ENCODE results near the gene PRPH. TPM values are rescaled to one million over a fixed set of nuclear protein-coding genes. Genes with fewer than 3 reads are reported as not detected.

PRPH gene
- polyA plus RNA-seq, 2 of the 4 experiments (the other 2 are of a cell fraction): 0.50 to 1.7 TPM

GRCh38 chr12:49335955-49336644 lies 41.2 kb downstream of the PRPH start:
- TF ChIP-seq ESRRA (IDR thresholded peaks at IDR 0.05; ENCODE audit: borderline replicate concordance, low read length) (no peak), RFX5 (IDR thresholded peaks at IDR 0.05) (no peak), FOSL2 (IDR thresholded peaks at IDR 0.05) (no peak), FOSL2 (CRISPR knock-in tag; IDR thresholded peaks at IDR 0.05) (no peak), FOXS1 (CRISPR knock-in tag; IDR thresholded peaks at IDR 0.05) (no peak), JUN (IDR thresholded peaks at IDR 0.05) (no peak), POLR2AphosphoS2 (conservative IDR thresholded peaks at IDR 0.05; ENCODE audit: low read length) (no peak), RAD21 (conservative IDR thresholded peaks at IDR 0.05 in 1 of 2, IDR thresholded peaks at IDR 0.05 in 1 of 2) (no peak), E2F6 (IDR thresholded peaks at IDR 0.05; ENCODE audit: borderline replicate concordance, low read depth) (no peak), MAZ (IDR thresholded peaks at IDR 0.05; ENCODE audit: borderline replicate concordance, low read depth, low read length) (no peak)
- POLR2A ChIA-PET: interaction anchor here (1.0 to 1.2 kb wide), 2 partner anchors 11 to 14 kb away, joined by 3 read pairs; partner anchors contain the start of genes DNAJC22 and TROAP

DNA sequence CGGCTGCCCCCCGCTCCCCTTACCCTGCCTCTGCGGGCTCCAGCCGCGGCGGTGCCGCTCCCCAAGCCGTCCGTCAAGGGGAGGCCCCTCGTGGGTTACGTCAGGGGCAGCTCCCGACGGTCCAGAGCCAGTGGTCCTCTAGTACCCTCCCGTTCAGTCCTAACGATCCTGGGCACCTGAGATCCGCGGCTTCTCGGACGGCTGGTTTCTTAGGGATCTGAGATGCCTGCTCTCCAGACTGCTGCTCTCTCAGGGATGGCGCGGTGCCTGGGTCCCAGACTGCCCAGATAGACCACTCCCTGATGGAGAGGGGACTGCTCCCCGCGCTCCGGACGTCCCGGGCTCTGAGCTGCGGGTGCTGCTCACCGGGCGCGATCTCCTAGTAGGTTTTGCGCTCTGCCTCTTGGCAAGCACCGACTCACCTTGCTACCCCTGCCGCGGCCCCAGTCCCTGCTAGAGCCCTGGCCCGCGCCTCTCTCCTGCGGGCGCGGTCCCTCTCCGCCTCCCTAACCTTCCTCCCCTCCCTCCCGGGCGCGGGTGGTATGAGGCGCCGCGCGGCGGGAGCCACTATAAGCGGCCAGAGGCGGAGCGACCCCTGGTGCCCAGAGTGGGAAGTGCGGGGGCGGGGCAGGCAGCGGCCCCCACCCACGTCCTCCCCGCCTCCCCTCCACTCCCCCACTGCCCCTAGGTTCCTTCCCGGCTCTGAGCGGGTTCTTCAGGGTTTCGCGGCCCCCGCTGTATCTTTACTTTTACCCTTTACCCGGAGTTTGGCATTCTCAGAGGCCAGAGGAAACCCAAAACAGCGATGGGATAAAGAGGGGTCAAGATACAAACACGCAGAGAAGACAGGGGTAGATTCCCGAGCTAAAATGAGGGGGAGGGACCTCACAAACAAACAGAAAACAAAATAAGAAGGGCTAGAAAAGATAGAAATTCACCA lies 42.0 kb downstream of the PRPH start, which contains the start of gene C1QL4:
Gene C1QL4, minus strand, starts transcription at position 544 of the 940 bp plus-strand sequence. CDS start 711 bp downstream, outside the sequence.
- Histone ChIP-seq H3K4me2 (peak within 1 kb of the TSS; percentile 85), H3K27ac (peak within 1 kb of the TSS; percentile 71 to 82), H3K4me3 (peak within 1 kb of the TSS; percentile 64), H3K9me3 (no peaks in the 10 kb centered on the region), H3K4me1 (peaks cover 12% of the 10 kb centered on the region; the same call in 2 of the 3 replicates)
- DNase-seq (ENCODE audit: low read depth in 1 of 2, low spot score in 1 of 2) (peak; percentile 75 to 84), FAIRE-seq (no peak), ATAC-seq (peak; percentile 78 to 88)
- ChIA-PET POLR2A (interaction anchor here (0.6 to 1.2 kb wide), 3 partner anchors 10 to 85 kb away, joined by 3 read pairs; partner anchors contain the start of genes DNAJC22 and TROAP), CTCF (interaction anchor here (0.6 to 6.1 kb wide), 30 partner anchors 8 to 245 kb away, joined by 3 to 104 read pairs (median 4); partner anchors contain the start of genes DNAJC22, KCNH3, PRPH and TROAP)
- 3% methylated on average over 49 of the region's 65 CpGs for WGBS (ENCODE audit: missing lambda C conversion rate)
- no peak for TF ChIP-seq FOXS1 (CRISPR knock-in tag; IDR thresholded peaks at IDR 0.05)
- no peak for TF ChIP-seq BCL3 (IDR thresholded peaks at IDR 0.05)
- TF ChIP-seq, protein P1, sequence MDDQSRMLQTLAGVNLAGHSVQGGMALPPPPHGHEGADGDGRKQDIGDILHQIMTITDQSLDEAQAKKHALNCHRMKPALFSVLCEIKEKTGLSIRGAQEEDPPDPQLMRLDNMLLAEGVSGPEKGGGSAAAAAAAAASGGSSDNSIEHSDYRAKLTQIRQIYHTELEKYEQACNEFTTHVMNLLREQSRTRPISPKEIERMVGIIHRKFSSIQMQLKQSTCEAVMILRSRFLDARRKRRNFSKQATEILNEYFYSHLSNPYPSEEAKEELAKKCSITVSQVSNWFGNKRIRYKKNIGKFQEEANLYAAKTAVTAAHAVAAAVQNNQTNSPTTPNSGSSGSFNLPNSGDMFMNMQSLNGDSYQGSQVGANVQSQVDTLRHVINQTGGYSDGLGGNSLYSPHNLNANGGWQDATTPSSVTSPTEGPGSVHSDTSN (IDR thresholded peaks at IDR 0.05): no peak
- TF ChIP-seq EHMT2 (IDR thresholded peaks at IDR 0.05; ENCODE audit: low read depth): no peak
- TF ChIP-seq JUN (IDR thresholded peaks at IDR 0.05): 0 out of 5 replicates have a peak, but pooled peaks of 1 of the 2 experiments have one; percentile 44
- no peak for TF ChIP-seq HOXB13 (CRISPR knock-in tag; IDR thresholded peaks at IDR 0.05; ENCODE audit: low read depth)
- TF ChIP-seq NR3C1 (IDR thresholded peaks at IDR 0.05): no peak
- TF ChIP-seq RAD21 (conservative IDR thresholded peaks at IDR 0.05 in 1 of 2, IDR thresholded peaks at IDR 0.05 in 1 of 2): peak; percentile 28 to 53
- TF ChIP-seq CBX8 (IDR thresholded peaks at IDR 0.05): no peak
- TF ChIP-seq CEBPB (IDR thresholded peaks at IDR 0.05): no peak
- no peak for TF ChIP-seq SREBF2 (IDR thresholded peaks at IDR 0.05)
- TF ChIP-seq, protein P2, sequence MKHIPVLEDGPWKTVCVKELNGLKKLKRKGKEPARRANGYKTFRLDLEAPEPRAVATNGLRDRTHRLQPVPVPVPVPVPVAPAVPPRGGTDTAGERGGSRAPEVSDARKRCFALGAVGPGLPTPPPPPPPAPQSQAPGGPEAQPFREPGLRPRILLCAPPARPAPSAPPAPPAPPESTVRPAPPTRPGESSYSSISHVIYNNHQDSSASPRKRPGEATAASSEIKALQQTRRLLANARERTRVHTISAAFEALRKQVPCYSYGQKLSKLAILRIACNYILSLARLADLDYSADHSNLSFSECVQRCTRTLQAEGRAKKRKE (CRISPR knock-in tag; IDR thresholded peaks at IDR 0.05; ENCODE audit: low read depth): no peak
- TF ChIP-seq HOXA7 (CRISPR knock-in tag; IDR thresholded peaks at IDR 0.05): no peak
- TF ChIP-seq BHLHE40 (IDR thresholded peaks at IDR 0.05; ENCODE audit: low read depth, low read length): no peak
- TF ChIP-seq USF2 (IDR thresholded peaks at IDR 0.05): no peak
- TF ChIP-seq FOSL2 (IDR thresholded peaks at IDR 0.05): no peak
- no peak for TF ChIP-seq FOSL2 (CRISPR knock-in tag; IDR thresholded peaks at IDR 0.05)
- TF ChIP-seq MAX (IDR thresholded peaks at IDR 0.05): peak; percentile 34; the same call in 1 of the 2 replicates
- TF ChIP-seq CHD4 (IDR thresholded peaks at IDR 0.05; ENCODE audit: borderline replicate concordance): no peak
- TF ChIP-seq POLR2A (IDR thresholded peaks at IDR 0.05; ENCODE audit: low read length): peak; percentile 62
- peak; percentile 60 for TF ChIP-seq SMC3 (IDR thresholded peaks at IDR 0.05)
- TF ChIP-seq ZNF302 (CRISPR knock-in tag; IDR thresholded peaks at IDR 0.05): no peak
- TF ChIP-seq NPAS2 (CRISPR knock-in tag; IDR thresholded peaks at IDR 0.05; ENCODE audit: borderline replicate concordance): no peak
- peak; percentile 87; the same call in 1 of the 2 replicates for TF ChIP-seq MAZ (IDR thresholded peaks at IDR 0.05; ENCODE audit: borderline replicate concordance, low read depth, low read length)
- no peak for TF ChIP-seq POLR2AphosphoS2 (conservative IDR thresholded peaks at IDR 0.05; ENCODE audit: low read length)
- TF ChIP-seq MYC (IDR thresholded peaks at IDR 0.05; ENCODE audit: borderline replicate concordance, low read length): peak; percentile 30; the same call in 1 of the 2 replicates

More at GRCh38 chr12:49335955-49336644, 41.2 kb downstream of the PRPH start:
- CTCF ChIA-PET: interaction anchor here (0.6 to 6.1 kb wide), 21 partner anchors 8 to 245 kb away, joined by 3 to 104 read pairs (median 4); partner anchors contain the start of genes DNAJC22, PRPH and TROAP
- peaks cover 17% of the 10 kb centered on the region; the same call in 2 of the 3 replicates for H3K4me1 ChIP-seq
- ATAC-seq (no peak), FAIRE-seq (no peak), DNase-seq (ENCODE audit: low read depth in 1 of 2, low spot score in 1 of 2) (no peak)
- H3K4me2 ChIP-seq: peak overlapping the region; percentile 85
- peak overlapping the region; percentile 71 to 82; a peak in 5 of 6 replicates for H3K27ac ChIP-seq
- 92% methylated on average over 47 of the region's 72 CpGs for WGBS (ENCODE audit: missing lambda C conversion rate)
- H3K4me3 ChIP-seq: peak overlapping the region; percentile 64
- no peaks in the 10 kb centered on the region for H3K9me3 ChIP-seq

Measured in A549 (cell line).